ENCODE measurements around the gene LSM11. TPM values are rescaled to one million over a fixed set of nuclear protein-coding genes. Genes with fewer than 3 reads are reported as not detected.

LSM11 gene
- total RNA-seq, 2 donors from 2014 or later, result 3.7 to 4.5 TPM

- Histone ChIP-seq H3K9ac (ENCODE audit: extremely low read depth, low read length, poor library complexity, severe bottlenecking) (no peak overlapping the region), H3K27ac (ENCODE audit: low read depth, low read length) (no peak overlapping the region), H3K27me3 (ENCODE audit: control insufficient read depth, insufficient read depth, low read length, poor library complexity, severe bottlenecking) (no peaks in the 10 kb centered on the region), H3K4me3 (ENCODE audit: low read length) (no peak overlapping the region), H3K36me3 (ENCODE audit: control insufficient read depth, insufficient read depth, low read length) (peaks cover 49% of the 10 kb centered on the region), H3K9me3 (ENCODE audit: control insufficient read depth, low read length) (peaks cover 17% of the 10 kb centered on the region), H3K4me1 (ENCODE audit: control insufficient read depth, insufficient read depth, low read length) (no peaks in the 10 kb centered on the region)
- H3K9me3 Mint-ChIP-seq, result peaks cover 7% of the 10 kb centered on the region
- H3K4me3 Mint-ChIP-seq, result no peak overlapping the region
- WGBS, 2 experiments (ENCODE audit: insufficient coverage in 1 of 2, insufficient read length in 1 of 2), result 91 to 95% methylated on average over 4 to 6 of the region's 6 CpGs
- H3K36me3 Mint-ChIP-seq (ENCODE audit: low read depth), result peaks cover 56% of the 10 kb centered on the region
- DNase-seq, result no peak
- no peak overlapping the region for H3K27ac Mint-ChIP-seq
- no peaks in the 10 kb centered on the region for H3K27me3 Mint-ChIP-seq (ENCODE audit: insufficient read depth)
- peaks cover 3% of the 10 kb centered on the region for H3K4me1 Mint-ChIP-seq
- TF ChIP-seq, protein P1, sequence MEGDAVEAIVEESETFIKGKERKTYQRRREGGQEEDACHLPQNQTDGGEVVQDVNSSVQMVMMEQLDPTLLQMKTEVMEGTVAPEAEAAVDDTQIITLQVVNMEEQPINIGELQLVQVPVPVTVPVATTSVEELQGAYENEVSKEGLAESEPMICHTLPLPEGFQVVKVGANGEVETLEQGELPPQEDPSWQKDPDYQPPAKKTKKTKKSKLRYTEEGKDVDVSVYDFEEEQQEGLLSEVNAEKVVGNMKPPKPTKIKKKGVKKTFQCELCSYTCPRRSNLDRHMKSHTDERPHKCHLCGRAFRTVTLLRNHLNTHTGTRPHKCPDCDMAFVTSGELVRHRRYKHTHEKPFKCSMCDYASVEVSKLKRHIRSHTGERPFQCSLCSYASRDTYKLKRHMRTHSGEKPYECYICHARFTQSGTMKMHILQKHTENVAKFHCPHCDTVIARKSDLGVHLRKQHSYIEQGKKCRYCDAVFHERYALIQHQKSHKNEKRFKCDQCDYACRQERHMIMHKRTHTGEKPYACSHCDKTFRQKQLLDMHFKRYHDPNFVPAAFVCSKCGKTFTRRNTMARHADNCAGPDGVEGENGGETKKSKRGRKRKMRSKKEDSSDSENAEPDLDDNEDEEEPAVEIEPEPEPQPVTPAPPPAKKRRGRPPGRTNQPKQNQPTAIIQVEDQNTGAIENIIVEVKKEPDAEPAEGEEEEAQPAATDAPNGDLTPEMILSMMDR (conservative IDR thresholded peaks at IDR 0.05), result no peak
These were observed 7.5 kb upstream of the LSM11 start for GRCh38 chr5:157735991-157736390.

DNA sequence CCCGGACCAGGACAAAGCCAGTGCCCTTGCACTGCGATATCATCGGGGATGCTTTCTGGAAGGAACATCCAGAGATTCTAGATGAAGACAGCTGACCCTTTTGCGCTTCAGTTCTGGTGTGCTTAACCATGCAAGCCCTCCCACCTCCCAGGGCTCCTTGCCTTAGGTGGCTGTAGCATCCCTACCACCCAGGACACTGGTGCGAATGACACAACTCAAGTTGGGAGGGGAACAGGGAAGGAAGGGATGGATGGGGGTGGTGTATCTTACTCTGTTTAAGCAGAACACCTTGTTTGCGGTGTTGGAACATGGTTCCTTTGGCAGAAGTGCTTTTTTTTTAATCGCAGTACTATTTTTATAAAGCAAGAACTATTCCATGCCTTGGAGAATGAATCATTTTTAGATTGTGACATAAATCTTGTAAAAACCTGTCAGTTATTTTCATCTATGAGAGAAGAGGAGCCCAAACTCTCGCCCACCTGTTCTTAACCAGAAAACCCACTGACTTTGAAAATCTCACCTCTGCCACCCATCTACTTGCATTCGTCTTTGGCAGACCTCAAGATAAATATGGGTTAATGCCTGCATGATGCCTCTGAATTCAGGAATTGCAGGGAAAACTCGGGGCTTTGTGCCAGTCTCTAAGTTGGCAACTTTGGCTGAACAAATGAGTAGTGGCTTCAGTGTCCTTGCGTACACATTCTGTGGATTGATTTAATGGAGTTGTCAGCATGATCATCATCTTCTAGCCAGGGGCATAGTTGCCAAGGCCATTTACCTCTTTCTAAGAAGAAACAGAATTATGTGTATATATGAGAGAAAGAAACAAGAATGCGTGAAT is 3.9 kb upstream of the LSM11 start:
- Mint-ChIP-seq H3K9me3 (peaks cover 7% of the 10 kb centered on the region), H3K36me3 (ENCODE audit: low read depth) (peaks cover 39% of the 10 kb centered on the region), H3K27me3 (ENCODE audit: insufficient read depth) (peaks cover 10% of the 10 kb centered on the region), H3K27ac (no peak overlapping the region), H3K4me1 (peaks cover 5% of the 10 kb centered on the region), H3K4me3 (no peak overlapping the region)
- TF ChIP-seq, protein P1 (conservative IDR thresholded peaks at IDR 0.05), result no peak
- H3K4me3 ChIP-seq (ENCODE audit: low read length), result no peak overlapping the region
- no peak overlapping the region for H3K27ac ChIP-seq (ENCODE audit: low read depth, low read length)
- 85 to 98% methylated on average over 8 to 12 of the region's 12 CpGs for WGBS, 2 experiments (ENCODE audit: insufficient coverage in 1 of 2, insufficient read length in 1 of 2)
- H3K9me3 ChIP-seq (ENCODE audit: control insufficient read depth, low read length), result peaks cover 17% of the 10 kb centered on the region
- H3K36me3 ChIP-seq (ENCODE audit: control insufficient read depth, insufficient read depth, low read length), result peaks cover 38% of the 10 kb centered on the region
- no peaks in the 10 kb centered on the region for H3K4me1 ChIP-seq (ENCODE audit: control insufficient read depth, insufficient read depth, low read length)
- no peak for DNase-seq
- H3K9ac ChIP-seq (ENCODE audit: extremely low read depth, low read length, poor library complexity, severe bottlenecking), result no peak overlapping the region
- H3K27me3 ChIP-seq (ENCODE audit: control insufficient read depth, insufficient read depth, low read length, poor library complexity, severe bottlenecking), result peaks cover 4% of the 10 kb centered on the region

DNA sequence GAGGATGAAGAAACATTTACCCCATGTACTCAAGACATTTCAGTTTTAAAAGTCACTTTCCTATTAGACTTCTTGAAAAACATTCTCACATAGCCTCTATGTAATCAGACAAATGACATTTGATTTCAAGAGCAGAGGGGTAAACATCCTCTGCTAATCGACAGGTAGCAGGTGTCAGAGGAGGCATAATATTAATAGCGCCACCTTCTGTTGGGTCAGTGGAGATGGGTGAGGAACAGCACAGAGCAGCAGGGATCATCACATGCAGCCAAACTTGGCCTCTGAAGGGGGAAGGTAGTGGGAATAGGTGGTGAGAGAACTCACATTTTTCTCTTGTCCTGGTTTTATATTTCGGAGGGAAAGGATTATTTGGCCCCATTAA is 3.3 kb upstream of the LSM11 start:
- Histone ChIP-seq H3K9me3 (ENCODE audit: control insufficient read depth, low read length) (peaks cover 17% of the 10 kb centered on the region), H3K4me1 (ENCODE audit: control insufficient read depth, insufficient read depth, low read length) (no peaks in the 10 kb centered on the region), H3K27ac (ENCODE audit: low read depth, low read length) (no peak overlapping the region), H3K4me3 (ENCODE audit: low read length) (no peak overlapping the region), H3K27me3 (ENCODE audit: control insufficient read depth, insufficient read depth, low read length, poor library complexity, severe bottlenecking) (peaks cover 7% of the 10 kb centered on the region), H3K9ac (ENCODE audit: extremely low read depth, low read length, poor library complexity, severe bottlenecking) (no peak overlapping the region), H3K36me3 (ENCODE audit: control insufficient read depth, insufficient read depth, low read length) (peaks cover 35% of the 10 kb centered on the region)
- Mint-ChIP-seq H3K27ac (no peak overlapping the region), H3K27me3 (ENCODE audit: insufficient read depth) (peaks cover 15% of the 10 kb centered on the region), H3K4me3 (no peak overlapping the region), H3K9me3 (peaks cover 7% of the 10 kb centered on the region), H3K4me1 (peaks cover 6% of the 10 kb centered on the region), H3K36me3 (ENCODE audit: low read depth) (peaks cover 39% of the 10 kb centered on the region)
- 59 to 69% methylated on average over 3 of the region's 3 CpGs for WGBS, 2 experiments (ENCODE audit: insufficient coverage in 1 of 2, insufficient read length in 1 of 2)
- TF ChIP-seq, protein P1 (conservative IDR thresholded peaks at IDR 0.05), result peak; percentile 81
- DNase-seq, result peak; percentile 73

All from endodermal cell (in vitro differentiated cells).